GDM1 (cell line): ENCODE measurements around the gene ELAC1.
"Not testable (repeated sequence)": the region's sequence is repeated elsewhere in the genome, so short reads cannot be mapped to it uniquely, and the experiment has no call there.

ENCODE experiments used
- DNase-seq: peaks from one replicate; lab custom pipeline; 2025; lab: John Stamatoyannopoulos, UW

Gene ELAC1

DNA sequence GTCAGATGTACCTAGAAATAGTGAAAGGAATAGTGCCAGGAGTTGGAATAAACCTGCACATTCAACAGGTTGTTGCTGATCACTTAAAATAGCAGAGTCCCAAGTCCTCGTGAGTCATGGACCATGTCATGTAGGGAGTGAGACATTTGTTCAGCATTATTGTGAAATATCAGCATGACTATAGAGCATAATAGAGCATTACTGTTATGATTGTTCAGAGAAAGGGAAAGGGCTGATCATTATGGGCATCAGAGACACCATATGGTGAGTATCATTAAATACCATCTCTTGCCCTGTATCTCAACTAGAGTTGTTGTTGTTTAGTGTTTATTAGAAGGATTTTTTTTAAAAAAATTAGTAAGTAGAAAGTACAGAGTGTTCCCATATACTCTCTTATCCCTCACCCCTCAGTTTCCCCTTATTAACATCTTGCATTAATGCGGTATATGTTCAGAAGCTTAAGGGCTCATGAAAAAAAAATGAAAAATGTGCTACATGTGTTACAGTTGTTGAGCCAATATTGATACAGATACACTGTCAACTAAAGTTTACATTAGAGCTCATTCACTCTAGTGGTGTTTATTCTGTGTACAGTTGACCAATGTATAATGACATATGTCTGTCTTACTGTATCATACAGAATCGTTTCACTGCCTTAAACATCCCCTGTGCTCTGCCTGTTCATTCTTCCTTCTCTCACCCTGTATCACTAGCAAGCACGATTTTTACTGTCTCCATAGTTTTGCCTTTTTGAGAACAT lies 5.7 kb downstream of the ELAC1 start:
- DNase-seq = no peak

DNA sequence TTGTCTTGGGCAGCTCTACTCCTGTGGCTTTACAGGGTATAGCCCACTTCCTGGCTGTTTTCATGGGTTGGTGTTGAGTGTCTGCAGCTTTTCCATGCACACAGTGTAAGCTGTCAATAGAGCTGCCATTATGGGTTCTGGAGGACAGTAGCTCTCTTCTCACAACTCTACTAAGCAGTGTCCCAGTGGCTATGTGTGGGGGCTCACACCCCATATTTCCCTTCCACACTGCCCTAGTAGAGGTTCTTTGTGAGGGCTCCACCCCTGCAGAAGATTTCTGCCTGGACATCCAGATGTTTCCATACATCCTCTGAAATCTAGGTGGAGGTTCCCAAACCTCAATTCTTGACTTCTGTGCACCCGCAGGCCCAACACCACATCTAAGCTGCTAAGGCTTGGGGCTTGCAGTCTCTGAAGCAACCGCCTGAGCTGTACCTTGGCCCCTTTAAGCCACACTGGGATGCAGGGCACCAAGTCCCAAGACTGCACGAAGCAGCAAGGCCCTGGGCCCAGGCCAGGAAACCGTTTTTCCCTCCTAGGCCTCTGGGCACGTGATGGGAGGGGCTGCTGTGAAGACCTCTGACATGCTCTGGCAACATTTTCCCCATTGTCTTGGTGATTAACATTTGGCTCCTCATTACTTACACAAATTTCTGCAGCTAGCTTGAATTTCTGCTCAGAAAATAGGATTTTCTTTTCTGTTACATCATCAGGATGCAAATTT lies 9.4 kb downstream of the ELAC1 start:
- DNase-seq = no peak

DNA sequence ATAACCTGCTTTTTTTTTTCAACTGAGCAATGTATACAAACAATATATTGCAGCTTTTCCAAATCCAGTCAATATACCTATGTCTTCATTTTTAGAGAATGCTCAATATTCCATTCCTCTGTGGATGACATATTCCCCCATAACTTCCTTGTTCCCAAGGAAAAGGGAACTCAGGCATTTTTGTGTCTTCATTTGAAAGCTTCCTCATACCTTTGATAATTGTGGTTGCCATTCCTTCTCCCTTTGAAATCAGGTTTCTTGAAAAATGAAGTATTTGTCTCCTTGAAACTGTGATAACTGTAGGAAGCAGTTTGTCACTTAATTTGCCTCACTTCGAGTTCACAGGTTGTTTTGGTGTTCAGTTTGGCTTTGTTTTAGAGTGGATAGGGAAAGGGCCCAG lies 13.5 kb downstream of the ELAC1 start:
- DNase-seq = no peak

DNA sequence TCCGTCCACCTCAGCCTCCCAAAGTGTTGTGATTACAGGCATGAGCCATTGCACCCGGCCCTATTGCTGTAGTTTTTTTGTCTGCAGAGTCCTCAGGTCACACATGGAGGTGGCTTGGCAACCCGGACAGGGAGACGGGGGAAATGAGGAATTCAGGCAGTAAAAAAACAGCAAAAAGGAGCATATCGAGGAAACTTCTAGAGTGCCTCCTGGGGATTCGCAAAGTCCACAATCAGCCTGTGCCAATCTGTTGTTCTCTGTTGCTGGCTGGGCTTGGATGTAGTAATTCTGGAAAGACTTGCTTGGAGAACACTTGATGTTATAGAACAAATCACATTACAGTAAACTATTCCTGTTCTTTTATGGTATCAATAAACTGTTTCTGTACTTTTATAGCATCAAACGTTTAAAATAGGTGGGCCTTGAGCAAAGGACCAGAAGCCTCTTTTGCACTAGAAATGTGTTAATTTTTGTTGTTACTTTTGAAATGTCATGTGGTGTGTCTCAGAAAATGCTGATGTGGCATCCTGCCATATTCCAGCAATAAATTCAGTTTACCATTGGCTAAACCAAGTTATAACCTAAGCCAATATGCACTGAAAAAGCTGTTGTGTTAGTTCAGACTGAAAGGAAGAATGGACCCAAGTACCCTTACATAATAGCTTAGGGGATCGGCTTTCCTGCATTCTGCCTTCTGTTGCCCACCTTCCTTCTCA lies 14.4 kb downstream of the ELAC1 start:
- DNase-seq = no peak

DNA sequence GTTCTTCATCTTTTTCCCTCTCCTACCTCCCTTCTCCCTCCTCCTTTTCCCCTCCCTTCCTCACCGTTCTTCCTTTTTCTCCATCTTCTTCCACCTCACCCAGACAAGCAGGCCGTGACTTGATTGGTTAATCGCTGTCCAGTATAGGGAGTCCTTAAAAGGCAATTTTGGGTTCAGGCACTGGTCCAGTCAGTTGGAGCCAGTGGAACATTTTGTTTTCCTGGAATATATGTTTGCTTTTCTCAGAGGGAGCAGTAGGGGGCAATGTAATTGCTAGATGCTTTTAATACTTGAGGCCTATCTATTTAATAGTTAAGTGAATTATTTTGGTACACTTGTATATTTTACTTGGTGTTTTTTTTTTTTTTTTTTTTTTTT lies 15.0 kb downstream of the ELAC1 start:
- DNase-seq = no peak

DNA sequence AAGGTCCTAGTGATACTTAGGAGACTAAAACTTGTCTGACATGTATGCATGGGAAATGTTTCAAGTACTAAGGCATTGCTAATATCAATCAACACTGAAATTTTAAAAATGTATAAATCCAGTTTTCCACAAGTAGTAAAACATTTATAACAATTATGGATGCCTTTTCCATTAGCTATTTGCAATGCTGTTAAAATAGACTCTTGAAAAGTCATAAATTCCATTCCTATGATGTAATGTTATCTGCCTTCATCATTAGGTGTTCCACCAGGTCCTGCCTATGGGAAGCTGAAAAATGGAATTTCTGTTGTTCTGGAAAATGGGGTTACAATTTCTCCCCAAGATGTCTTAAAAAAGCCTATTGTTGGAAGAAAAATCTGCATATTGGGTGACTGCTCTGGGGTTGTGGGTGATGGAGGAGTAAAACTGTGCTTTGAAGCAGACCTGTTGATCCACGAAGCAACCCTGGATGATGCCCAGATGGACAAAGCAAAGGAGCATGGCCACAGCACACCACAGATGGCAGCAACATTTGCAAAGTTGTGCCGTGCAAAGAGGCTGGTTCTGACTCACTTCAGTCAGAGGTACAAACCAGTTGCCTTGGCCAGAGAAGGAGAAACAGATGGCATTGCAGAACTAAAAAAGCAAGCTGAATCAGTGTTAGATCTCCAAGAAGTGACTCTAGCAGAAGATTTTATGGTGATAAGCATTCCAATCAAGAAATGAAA lies 18.7 kb downstream of the ELAC1 start:
- DNase-seq = no peak

DNA sequence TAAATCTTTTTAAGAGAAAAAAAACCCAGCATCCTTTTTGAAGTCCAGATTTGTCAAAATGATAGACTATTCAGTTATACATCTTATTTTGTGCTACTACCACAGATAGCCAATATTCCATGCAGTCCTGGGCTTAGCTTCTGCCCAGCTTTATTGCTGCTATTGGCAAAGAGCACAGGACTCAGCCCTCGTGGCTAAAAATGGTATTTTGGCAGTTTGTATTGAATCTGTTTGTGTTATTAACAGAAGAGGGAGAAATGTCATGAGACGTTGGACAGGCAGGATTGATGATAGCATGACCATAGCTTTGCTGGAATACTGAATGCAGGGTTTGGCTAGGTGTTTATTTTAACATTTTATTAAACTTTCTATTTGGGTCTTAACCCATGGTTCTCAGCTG lies 19.4 kb downstream of the ELAC1 start:
- DNase-seq = no peak

DNA sequence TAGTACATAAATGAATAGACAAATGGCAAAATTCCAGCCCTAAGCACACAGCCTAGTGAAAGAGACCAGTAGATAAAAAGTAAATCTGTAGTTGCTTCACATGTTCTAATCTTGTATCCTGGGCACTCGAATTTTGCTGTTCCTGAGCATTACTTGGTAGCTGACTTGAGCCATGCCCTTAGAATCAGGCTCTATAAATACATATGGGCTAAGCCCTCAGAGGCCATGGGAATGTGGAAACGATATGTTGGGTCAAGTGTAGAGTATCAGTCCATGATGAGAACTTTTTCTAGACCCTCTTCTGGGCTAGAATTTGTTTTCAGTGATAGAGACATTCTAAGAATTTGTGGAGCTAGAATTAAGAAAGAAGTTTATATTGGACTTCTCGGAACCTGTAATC lies 21.9 kb downstream of the ELAC1 start:
- no peak for DNase-seq

DNA sequence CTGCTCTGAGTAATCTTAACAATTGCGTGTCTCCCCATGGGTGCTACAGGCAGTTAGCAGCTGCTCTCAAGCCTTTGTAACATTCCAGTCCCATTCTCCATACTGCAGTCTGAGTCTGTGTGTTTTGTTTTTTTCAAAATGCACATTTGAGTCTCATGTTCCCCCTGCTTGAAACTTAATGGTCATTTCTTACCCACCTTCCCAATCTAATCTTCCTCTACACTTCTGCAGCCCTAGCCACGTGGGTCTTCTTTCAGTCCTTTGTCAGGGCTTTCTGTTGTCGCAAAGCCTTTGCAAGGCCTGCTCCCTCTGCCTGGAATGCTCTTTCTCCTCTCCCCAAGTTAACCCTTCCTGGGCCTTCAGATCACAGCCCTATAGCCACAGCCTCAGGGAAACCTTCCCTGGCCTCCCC lies 24.5 kb downstream of the ELAC1 start:
- no peak for DNase-seq

DNA sequence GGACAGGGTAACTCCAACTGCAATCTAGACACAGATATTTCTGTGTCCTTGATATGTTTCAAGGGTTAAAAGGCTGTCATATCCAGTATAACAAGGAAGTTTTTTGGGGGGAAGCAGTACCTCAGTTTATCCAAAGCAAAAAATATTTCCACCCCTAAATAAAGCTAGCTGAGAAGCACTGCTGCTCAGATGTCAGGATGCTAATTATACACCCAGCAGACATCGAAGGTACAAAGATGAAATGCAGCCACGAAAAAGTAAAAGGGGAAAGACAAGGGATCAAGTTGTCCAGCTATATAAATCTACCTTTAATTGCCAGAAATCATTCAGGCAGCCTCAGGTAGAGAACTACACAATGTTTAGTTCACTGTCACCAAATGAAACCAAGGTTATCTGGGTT lies 26.2 kb downstream of the ELAC1 start:
- DNase-seq = no peak

DNA sequence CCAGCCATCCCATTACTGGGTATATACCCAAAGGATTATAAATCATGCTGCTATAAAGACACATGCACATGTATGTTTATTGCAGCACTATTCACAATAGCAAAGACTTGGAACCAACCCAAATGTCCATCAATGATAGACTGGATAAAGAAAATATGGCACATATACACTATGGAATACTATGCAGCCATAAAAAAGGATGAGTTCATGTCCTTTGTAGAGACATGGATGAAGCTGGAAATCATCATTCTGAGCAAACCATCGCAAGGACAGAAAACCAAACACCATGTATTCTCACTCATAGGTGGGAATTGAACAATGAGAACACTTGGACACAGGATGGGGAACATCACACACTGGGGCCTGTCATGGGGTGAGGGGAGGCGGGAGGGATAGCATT lies 35.3 kb downstream of the ELAC1 start:
- not testable (repeated sequence) for DNase-seq

DNA sequence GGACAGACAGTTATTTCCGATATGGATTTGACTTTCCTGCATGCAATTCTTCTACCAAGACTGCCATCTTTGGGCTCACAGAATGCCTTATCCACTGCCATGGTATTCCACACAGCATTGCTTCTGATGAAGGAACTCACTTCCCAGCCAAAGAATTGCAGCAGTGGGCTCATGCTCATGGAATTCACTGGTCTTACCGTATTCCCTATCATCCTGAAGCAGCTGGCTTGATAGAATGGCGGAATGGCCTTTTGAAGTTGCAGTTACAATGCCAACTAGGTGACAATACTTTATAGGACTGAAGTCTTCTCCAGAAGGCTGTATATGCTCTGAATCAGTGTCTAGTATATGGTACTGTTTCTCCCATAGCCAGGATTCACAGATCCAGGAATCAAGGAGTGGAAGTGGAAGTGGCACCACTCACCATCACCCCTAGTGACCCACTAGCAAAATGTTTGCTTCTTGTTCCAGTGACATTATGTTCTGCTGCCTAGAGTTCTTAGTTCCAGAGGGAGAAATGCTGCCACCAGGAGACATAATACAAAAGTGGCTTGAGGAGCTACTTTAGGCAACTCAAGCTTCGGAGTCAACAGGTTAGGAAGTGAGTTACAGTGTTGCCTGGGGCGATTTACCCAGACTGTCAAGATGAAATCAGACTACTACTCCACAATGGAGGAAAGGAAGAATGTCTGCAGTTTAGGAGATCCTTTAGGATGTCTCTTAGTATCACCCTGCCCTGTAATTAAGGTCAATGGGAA lies 38.4 kb downstream of the ELAC1 start:
- no peak for DNase-seq

DNA sequence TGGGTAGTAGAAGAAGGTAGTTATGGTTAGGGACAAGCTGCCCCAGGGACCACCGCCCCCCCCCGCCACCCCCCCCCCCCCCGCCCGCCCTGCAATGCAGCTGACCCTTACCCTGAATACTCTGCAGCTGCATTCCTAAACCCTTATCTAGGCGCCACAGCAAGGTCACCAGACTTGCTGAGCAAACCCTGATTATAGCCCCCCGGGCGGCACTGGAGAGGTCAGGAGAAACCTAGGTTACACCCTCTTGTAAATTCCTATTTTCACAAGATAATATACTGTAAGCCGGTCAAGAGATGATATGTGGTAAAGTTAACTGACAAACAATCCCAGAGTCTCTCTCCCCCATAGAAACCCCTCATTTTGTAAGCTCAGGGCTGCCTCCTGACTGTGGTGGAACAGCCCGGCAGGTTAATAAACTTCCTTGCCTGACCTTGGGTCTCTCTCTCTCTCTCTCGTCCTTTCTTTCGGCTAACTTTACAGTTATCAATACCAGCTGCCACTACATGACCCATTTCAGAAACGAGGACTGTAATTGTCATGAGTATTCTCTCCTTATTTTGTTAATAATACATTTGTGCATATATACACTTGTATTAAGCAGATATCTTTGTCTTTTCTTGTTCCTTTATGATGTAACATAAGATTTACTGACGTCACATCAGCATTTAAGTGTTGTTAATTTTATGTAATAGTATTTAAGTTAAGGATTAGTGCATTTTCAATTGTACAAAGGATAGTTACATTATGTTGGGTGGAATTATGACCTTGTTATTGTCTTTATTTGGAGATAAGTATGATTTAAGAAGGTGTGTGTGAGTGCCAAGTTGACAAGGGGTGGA lies 39.3 kb downstream of the ELAC1 start:
- no peak for DNase-seq

DNA sequence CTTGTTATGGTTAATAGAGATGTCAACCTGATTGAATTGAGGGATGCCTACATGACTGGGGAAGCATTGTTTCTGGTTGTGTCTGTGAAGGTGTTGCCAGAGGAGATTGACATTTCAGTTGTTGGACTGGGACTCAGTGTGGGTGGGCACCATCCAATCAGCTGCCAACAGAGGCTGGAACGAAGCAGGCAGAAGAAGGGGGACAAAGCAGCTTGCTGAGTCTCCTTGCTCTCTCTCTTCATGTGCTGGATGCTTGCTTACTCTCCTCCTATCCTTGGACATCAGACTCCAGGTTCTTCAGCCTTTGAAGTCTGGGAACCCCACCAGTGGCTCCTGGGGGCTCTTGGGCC lies 39.9 kb downstream of the ELAC1 start:
- no peak for DNase-seq

DNA sequence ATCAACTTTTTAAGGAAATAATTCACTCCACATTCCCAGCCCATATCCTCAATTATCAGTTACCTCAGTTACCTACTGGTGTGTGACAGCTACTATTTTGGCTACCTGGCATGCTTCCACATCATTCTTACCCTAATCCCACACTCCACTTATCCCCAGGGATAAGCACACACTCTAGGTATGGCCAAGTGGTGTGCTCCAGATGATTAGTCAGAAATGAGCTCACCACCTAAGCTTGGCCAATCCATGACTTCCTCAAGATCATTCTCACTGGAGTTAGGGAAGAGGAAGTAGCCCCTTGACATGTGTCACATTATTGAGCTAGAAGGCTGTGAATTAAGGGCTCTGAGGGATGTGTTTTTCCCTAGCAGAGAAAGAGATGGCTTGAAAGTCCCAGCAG lies 41.2 kb downstream of the ELAC1 start:
- no peak for DNase-seq

DNA sequence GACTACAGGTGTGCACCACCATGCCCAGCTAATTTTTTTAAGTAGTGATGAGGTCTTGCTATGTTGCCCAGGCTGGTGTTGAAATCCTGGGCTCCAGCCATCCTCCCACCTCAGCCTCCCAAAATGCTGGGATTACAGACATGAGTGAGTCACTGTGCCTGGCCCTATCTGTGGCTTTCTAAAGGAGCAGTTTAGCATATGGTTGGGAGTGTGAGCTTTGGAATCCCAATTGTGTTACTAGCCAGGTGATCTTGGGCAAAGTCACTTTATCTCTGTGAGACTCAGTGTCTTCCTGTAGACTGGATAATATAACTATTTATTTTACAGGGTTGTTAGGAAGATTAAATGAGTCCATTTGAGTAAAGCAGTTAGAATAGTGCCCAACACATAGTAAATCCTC lies 42.4 kb downstream of the ELAC1 start:
- no peak for DNase-seq

DNA sequence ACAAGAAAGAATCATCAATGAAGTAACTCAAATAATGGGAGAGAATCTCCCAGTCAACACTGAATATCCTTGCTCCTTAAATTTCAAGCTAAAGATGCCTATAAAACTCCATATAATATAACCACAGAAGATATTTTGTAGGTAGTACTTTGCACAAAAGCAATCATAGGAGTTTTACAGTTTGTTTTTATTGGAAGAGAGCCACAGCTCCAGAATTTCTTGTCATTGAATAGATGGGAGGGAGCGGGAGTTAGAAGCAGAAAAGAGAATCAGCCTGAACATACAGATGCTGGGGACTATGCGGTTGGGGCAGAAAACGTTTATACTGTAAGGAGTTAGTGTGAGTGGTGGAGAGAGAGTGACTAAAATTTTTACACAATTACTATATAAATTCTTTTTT lies 43.9 kb downstream of the ELAC1 start:
- no peak for DNase-seq

DNA sequence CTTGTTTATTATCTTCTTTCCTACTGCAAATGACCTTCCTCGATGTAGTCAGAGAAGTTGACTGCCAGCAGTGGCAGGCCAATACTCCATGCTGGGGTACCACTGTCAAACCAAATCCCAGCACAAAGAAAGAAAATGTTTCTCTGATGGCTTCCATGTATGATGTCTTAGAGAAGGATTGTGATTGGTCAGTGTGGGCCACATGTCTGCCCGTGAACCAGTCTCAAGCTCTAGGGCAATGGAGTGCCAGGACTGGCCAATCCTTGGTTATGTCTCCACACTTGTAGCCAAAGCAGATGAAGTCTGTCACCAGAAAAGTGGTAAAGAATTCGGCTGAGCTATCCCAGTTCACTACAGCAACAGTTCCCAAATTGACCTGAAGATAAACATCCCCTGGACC lies 44.6 kb downstream of the ELAC1 start:
- no peak for DNase-seq

DNA sequence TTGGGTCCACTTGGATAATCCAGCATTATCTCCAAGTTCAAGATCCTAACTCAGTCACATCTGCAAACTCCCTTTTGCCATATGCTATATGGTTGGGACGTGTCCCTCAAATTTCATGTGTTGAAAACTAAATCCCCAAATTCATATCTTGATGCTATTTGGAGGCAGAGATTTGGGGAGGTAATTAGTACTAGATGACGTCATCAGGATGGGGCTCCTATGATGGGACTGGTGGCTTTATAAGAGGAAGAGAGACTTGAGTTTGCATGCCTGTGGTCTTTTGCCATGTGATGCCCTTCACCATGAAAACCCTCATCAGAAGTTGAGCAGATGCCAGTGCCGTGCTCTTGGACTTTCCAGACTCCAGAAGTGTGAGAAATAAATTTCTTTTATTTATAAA lies 45.4 kb downstream of the ELAC1 start:
- no peak for DNase-seq

DNA sequence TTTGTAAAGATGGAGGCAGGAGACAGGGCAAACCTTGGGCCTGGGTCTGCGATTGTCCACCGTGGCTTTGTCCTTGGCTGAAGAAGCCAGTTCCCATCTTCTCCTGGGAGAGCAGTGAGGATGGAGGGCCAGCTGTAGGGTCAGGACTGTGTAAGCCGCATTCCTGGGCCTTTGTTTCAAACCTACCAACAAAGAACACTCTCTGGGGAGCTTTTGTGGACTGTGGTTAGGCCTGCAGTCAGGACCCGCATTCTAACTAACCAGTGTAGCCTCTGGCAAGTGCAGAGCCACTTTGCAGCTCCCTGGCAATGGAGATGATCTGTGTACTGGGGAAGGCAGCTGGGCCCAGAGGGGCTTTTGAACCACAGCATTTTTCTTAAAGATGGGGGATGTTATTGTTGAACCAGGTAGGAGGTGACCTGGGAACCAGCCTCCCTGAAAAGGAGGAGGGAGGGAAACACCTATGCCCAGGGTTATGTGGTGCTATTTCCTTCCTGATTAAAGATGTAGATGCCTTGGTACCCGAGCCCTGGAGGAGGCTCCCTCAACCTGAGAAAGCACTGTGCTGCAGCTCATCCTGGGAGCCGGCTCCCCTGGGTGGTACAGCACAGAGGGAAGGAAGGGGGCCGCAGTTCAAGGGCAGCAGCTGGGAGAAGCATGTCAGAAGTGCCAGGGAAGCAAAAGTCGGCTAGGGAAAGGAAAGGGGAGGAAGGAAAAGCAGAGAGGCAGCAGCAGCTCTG lies 49.5 kb downstream of the ELAC1 start:
- no peak for DNase-seq
